ENCODE data around the gene JUNB.
"Not testable (repeated sequence)": the region's sequence is repeated elsewhere in the genome, so short reads cannot be mapped to it uniquely, and the experiment has no call there.

JUNB gene

DNA sequence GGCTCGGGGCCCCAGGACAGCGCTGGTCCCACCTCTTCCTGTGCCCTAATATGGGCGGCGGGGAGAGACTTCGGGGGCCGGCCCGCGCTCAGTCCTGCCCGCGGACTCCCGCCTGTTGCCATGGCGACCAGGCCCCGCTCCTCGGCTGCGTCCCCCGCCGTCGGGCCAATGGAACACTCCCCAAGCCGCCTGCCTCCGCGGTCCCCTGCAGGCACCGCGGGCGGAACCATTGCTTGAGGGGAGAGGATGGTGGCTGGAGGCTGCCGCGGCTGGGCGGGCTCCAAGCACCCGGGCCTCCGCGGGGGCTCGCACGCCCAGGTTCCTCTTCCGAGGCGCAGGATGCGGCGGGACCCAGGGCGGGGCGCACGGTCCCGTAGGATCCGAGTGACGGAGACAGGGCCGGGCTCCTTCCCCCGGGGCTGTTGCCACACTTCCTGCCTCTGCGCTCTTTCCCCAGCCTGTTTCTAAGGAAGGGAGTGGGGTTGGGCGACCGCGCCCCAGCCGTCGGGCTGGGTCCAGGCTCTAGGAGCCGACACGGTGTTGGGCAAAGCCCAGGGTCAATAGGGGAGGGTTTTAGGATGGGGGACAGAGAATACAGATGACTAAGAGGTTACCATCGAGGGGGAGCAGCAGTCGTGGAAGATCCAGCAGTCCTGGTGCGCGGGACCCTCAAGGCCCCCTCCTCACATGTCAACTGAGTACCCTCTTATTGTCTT is 1.2 kb upstream of the JUNB start:
- DNase-seq: peak; percentile 60

- DNase-seq: no peak
These were observed 500 bp upstream of the JUNB start for GRCh38 chr19:12790628-12791344.

DNA sequence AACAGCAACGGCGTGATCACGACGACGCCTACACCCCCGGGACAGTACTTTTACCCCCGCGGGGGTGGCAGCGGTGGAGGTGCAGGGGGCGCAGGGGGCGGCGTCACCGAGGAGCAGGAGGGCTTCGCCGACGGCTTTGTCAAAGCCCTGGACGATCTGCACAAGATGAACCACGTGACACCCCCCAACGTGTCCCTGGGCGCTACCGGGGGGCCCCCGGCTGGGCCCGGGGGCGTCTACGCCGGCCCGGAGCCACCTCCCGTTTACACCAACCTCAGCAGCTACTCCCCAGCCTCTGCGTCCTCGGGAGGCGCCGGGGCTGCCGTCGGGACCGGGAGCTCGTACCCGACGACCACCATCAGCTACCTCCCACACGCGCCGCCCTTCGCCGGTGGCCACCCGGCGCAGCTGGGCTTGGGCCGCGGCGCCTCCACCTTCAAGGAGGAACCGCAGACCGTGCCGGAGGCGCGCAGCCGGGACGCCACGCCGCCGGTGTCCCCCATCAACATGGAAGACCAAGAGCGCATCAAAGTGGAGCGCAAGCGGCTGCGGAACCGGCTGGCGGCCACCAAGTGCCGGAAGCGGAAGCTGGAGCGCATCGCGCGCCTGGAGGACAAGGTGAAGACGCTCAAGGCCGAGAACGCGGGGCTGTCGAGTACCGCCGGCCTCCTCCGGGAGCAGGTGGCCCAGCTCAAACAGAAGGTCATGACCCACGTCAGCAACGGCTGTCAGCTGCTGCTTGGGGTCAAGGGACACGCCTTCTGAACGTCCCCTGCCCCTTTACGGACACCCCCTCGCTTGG is 966 bp downstream of the JUNB start:
- no peak for DNase-seq

DNA sequence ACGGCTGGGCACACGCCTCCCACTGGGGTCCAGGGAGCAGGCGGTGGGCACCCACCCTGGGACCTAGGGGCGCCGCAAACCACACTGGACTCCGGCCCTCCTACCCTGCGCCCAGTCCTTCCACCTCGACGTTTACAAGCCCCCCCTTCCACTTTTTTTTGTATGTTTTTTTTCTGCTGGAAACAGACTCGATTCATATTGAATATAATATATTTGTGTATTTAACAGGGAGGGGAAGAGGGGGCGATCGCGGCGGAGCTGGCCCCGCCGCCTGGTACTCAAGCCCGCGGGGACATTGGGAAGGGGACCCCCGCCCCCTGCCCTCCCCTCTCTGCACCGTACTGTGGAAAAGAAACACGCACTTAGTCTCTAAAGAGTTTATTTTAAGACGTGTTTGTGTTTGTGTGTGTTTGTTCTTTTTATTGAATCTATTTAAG is 1.6 kb downstream of the JUNB start:
- DNase-seq: no peak

GRCh38 chr19:12793290-12794195 is 2.3 kb downstream of the JUNB start:
- DNase-seq: peak; percentile 51

- no peak for DNase-seq
These were observed 3.1 kb downstream of the JUNB start for GRCh38 chr19:12794196-12794941.

GRCh38 chr19:12794971-12795381 is 3.7 kb downstream of the JUNB start:
- no peak for DNase-seq

- no peak for DNase-seq
These were observed 5.1 kb downstream of the JUNB start for GRCh38 chr19:12796146-12797071.

GRCh38 chr19:12797141-12797587 is 5.9 kb downstream of the JUNB start:
- DNase-seq: no peak

DNA sequence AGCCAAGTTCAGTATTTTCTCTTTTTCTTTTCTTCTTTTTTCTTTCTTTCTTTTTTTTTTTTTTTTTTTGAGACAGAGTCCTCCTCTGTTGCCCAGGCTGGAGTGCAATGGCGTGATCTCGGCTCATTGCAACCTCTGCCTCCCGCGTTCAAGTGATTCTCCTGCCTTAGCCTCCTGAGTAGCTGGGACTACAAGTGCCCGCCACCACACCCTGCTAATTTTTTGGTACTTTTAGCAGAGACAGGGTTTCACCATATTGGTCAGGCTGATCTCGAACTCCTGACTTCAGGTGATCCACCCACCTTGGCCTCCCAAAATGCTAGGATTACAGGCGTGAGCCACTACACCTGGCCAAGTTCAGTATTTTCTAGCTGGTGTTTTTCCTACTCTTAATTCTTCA is 6.3 kb downstream of the JUNB start:
- not testable (repeated sequence) for DNase-seq

- no peak for DNase-seq
These were observed 8.6 kb downstream of the JUNB start for GRCh38 chr19:12799742-12800465.

- DNase-seq: no peak
These were observed 9.1 kb downstream of the JUNB start for GRCh38 chr19:12800466-12800770.

DNA sequence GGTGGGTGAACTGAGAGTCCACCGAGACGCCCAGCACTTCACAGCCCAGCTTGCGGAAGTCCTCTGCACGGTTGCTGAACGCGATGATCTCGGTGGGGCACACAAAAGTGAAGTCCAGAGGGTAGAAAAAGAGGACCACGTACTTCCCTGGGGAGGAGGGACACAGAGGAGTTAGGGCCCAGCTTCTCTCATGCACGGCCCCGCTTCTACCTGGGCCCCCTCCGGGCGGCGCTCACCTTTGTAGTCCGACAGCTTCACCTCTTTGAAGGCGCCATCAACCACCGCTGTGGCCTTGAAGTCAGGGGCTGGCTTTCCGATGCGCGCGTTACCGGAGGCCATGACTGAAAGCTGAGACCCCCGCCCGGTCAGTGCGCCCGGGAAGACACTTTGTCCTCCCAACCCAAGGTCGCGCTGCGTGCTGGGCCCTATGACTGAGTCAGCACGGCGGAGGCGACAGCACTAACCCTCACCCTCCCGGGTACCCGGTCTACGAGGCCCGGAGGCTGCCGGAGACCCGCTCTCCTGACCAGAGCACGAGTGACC is 9.7 kb downstream of the JUNB start:
- DNase-seq: no peak

GRCh38 chr19:12801466-12802266 is 10.4 kb downstream of the JUNB start, which contains the start of the genes PRDX2 and THSD8:
TSS of gene PRDX2 (minus strand) at chr19:12801800. CDS start at chr19:12801261, 539 bp downstream.
TSS of gene THSD8 (plus strand) at chr19:12802069. CDS start at chr19:12802072, 3 bp downstream.
- no peak for DNase-seq

DNA sequence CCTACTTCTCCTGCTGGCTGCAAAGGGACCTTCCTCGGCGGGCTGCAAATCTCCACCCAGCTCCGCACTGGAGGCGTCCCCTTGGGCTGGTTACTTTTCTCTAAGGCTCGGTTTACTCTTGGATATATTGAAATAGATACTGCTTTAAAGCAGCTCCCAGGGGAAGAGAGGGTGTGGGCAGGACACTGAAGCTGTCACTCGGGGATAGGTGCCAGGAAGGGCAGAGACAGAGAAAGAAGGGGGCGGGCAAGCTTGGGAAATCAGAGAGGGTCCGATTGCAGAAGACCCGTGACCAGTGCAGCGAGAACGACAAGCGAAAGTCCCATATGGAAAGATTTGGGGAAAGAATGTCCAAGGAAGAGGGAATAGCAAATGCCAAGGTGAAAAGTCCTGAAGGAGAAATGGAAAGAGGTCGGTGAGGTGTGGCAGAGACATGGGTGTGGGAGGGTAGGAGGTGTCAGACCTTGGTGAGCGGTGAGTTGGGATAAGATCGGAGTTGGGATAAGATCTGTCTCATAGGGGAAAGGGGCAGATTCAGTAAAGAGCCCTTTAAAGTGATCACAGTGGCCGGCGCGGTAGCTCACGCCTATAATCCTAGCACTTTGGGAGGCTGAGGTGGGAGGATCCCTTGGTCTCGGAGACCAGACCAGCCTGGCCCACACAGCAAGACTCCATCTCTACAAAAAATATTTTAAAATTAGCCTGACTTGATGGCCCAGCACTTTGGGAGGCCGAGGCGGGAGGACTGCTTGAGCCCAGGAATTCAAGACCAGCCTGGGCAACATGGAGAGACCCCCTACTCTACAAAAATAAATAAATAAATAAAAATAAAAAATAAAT is 11.2 kb downstream of the JUNB start:
- no peak for DNase-seq

DNA sequence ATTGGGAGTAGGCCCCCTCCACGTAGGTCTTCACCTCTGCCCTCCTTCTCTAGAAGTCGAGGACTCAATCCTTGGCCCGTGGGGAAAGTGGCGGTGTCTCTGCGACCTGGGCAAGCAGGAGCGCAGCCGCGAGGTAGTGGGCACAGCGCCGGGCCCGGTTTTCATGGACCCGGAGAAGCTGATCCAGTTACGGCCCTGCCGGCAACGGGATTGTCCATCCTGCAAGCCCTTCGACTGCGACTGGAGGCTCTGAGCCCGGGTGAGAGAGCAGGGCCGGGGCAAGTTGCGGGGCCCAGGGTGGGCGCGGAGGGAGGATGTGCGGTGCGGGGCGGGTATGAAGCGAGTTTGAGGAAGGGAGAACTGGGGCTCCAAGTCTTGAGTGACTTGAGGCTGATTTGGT is 12.8 kb downstream of the JUNB start:
- no peak for DNase-seq

- DNase-seq: peak; percentile 63
These were observed 15.2 kb downstream of the JUNB start, which contains the start of gene RNASEH2A for GRCh38 chr19:12806242-12807081. TSS of gene RNASEH2A (plus strand) at chr19:12806584. CDS start at chr19:12806674, 90 bp downstream.

Measured in NCI-H1436 treated with DMSO at 0.1 percent for 48 hours (cell line).